GM19372 (cell line): ENCODE data around the gene ZNF160.
"Not testable (repeated sequence)": the region's sequence is repeated elsewhere in the genome, so short reads cannot be mapped to it uniquely, and the experiment has no call there.

ENCODE experiments used
- ATAC-seq: cut with Tn5 transposase; IDR thresholded peaks from one replicate; pipeline ENCODE4 v1.9.1; 2021; ENCODE audit warnings: mild to moderate bottlenecking, low read depth, moderate library complexity; ENCODE audit not compliant: unreplicated experiment

The ZNF160 gene

GRCh38 chr19:53103234-53104203 lies at the start of gene ZNF160:
Gene ZNF160 (minus strand): TSS chr19:53103422. CDS start chr19:53086276, 17,146 bp downstream.
- ATAC-seq, result peak; percentile 96

GRCh38 chr19:53147645-53148044 lies 44.4 kb upstream of the ZNF160 start:
- no peak for ATAC-seq

- ATAC-seq, result no peak
Observed at GRCh38 chr19:53140351-53140750, 37.1 kb upstream of the ZNF160 start.

GRCh38 chr19:53136432-53136831 lies 33.2 kb upstream of the ZNF160 start:
- no peak for ATAC-seq

GRCh38 chr19:53132141-53132991 lies 29.1 kb upstream of the ZNF160 start, which contains the start of gene ZNF415:
Gene ZNF415 (minus strand): TSS chr19:53132910. CDS start chr19:53122676, 10,234 bp downstream.
- no peak for ATAC-seq

- no peak for ATAC-seq
Observed at GRCh38 chr19:53131727-53132126, 28.5 kb upstream of the ZNF160 start.

- no peak for ATAC-seq
Observed at GRCh38 chr19:53131085-53131590, 27.9 kb upstream of the ZNF160 start.

GRCh38 chr19:53130506-53130905 lies 27.3 kb upstream of the ZNF160 start:
- no peak for ATAC-seq

GRCh38 chr19:53126733-53127526 lies 23.7 kb upstream of the ZNF160 start:
- not testable (repeated sequence) for ATAC-seq

- ATAC-seq, result no peak
Observed at GRCh38 chr19:53123400-53123799, 20.2 kb upstream of the ZNF160 start.

GRCh38 chr19:53112286-53112685 lies 9.1 kb upstream of the ZNF160 start:
- ATAC-seq, result no peak

- no peak for ATAC-seq
Observed at GRCh38 chr19:53109527-53109926, 6.3 kb upstream of the ZNF160 start.

GRCh38 chr19:53102756-53103233 lies 427 bp downstream of the ZNF160 start:
- no peak for ATAC-seq

- no peak for ATAC-seq
Observed at GRCh38 chr19:53102206-53102755, 941 bp downstream of the ZNF160 start.

GRCh38 chr19:53101518-53101917 lies 1.7 kb downstream of the ZNF160 start:
- ATAC-seq, result no peak

GRCh38 chr19:53098570-53098969 lies 4.7 kb downstream of the ZNF160 start:
- ATAC-seq, result not testable (repeated sequence)

- ATAC-seq, result not testable (repeated sequence)
Observed at GRCh38 chr19:53096982-53097690, 6.1 kb downstream of the ZNF160 start.

GRCh38 chr19:53096579-53096978 lies 6.6 kb downstream of the ZNF160 start:
- ATAC-seq, result not testable (repeated sequence)
